NCI-H2081 (cell line): ENCODE data around the gene TMEM190.

ENCODE experiments used
- DNase-seq, 2 experiments: peaks; one replicate each; lab custom pipeline; 2025; lab: John Stamatoyannopoulos, UW

Gene TMEM190

DNA sequence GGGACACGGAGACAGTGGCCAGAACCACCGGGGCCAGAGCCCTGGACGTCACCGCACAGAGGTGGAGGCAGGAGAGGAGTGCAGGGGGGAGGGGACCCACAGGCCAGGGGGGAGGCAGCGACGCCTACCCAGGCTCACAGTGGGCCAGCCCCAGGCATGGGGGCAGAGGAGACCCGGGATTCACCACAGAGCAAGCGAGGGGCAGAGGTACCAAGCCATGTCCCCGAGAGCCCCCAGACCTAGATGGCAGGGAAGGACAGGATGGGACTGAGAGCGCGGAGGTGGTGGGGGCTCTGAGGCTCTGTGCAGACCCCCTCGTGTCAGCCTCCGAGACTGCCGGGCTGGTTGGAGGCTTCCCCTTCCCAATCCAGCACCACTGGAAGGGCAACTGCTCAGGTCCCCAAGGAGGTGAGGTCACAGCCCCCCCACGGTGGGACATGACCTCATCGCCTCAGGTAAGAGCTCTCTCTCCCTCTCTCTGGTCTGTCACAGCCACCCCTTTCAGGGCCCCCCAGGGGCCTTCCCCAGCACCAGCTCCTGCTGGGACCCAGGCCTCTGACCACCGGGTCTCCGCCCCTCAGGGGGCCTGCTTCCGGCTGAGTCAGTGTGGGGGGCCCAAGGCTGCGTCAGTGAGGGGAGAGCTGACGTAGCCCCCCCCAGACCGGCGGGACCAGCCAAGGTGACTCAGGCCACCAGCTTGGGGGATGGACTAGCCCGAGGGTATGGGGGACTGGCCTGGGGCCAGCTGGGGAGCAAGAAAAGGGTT, 4.1 kb upstream of the TMEM190 start:
- no peak for DNase-seq

DNA sequence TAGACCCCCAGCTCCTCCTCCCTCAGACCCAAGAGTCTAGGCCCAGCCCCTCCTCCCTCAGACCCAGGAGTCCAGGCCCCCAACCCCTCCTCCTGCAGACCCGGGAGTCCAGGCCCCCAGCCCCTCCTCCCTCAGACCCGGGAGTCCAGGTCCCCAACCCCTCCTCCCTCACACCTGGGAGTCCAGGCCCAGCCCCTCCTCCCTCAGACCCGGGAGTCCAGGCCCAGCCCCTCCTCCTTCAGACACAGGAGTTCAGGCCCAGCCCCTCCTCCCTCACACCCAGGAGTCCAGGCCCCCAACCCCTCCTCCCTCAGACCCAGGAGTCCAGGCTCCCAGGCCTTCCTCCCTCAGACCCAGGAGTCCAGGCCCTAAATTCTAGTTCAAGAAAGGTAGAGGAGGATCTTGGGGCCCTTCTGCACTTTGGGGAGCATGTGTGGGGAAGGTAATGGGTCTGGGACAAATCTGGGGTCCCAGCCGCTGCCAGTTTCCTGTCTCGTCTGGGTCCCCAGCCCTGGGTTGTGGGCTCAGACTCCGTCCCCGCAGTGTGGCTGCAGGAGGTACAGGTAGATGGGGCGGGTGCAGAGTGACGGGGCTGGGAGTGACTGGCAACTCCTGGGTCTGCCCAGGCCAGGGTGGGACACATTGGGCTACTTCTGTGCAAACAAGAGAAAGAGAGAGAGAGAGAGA, 3.2 kb upstream of the TMEM190 start:
- no peak for DNase-seq

DNA sequence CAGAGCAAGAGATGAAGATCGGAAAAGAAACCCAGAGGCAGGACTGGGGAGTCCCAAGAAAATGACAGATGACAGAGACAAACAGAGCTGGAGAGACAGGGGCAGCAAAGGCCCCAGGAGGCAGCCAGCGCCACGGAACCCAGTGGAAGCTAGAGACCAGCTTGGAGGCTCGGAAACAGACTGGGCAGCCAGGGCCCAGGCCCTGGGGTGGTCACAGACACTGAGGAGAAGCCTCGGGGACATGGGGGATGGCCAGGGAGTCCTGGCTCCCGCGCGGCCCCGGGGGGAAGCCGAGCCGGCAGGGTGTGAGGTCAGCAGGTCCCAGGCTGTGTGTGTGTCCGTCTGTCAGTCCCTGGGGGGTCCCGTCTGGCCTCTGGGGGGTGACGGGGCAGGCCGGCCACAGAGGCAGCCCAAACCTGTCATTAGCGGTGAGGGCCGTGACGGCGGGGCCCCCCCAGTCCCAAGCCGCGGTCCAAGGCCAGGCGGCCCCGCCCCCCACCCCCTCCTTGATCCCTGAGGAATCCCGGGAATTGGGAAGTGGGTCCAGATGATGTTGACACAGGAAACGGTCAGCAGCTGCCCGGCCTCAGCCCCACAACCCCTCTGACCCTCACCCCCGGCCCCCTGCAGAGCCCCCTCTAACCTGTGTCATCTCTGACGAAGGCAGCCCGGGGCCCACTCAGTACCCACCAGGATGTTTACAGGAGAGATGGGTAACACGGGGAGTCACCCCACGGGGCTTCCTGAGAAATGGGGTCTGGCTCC, 2.5 kb upstream of the TMEM190 start:
- DNase-seq, result no peak

DNA sequence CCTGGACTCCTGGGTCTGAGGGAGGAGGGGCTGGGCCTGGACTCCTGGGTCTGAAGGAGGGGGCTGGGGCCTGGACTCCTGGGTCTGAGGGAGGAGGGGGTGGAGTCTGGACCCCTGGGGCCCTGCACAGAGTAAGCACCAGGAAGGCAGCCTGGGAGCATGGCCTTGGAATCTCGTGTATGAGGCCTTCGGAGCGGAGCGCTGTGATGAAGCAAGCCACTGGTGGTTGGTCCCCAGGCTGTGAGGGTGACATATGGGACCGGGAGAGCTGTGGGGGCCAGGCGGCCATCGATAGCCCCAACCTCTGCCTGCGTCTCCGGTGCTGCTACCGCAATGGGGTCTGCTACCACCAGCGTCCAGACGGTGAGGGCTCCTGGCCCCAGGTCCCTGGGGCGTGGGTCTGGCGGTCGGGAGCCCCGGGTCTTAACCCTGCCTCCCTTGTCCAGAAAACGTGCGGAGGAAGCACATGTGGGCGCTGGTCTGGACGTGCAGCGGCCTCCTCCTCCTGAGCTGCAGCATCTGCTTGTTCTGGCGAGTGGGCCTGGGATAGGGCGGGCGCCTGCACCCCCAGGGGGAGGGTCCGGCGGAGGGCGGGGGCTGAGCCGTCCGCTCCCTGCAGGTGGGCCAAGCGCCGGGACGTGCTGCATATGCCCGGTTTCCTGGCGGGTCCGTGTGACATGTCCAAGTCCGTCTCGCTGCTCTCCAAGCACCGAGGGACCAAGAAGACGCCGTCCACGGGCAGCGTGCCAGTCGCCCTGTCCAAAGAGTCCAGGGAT, 918 bp downstream of the TMEM190 start:
- no peak for DNase-seq

DNA sequence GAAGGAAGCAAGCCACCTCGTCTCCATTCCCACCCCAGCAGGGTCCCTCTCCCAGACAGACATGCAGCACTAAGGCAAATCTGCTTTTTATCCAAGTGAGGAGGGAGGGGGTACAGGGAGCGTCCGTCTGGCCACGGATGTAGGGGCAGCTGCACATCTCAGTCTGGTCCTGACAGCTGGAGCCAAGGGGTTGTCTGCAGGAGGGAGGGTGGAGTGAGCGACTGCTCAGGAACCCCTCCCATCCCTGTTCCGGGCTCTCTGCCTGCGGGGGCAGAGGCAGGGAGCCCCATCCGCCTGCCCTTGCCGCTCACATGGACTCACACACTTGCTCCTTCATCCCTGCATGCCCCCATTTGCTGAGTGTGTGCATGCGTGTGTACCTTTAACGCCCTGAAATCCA, 2.5 kb downstream of the TMEM190 start:
- DNase-seq, result no peak

DNA sequence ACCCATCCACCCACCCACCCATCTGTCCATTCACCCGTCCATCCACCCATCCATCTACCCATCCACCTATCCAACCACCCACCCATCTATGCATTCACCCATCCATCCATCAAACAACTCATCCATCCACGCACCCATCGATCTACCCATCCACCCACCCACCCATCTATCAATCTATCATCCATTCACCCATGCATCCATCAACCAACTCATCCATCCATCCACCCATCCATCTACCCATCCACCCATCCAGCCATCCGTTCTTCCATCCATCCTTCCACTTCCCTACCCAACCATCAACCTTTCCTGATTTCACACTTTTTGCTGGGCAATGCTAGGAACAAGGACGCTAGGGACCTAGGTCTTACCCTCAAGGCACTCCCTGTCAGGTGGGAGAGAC, 5.4 kb downstream of the TMEM190 start:
- DNase-seq, result no peak

DNA sequence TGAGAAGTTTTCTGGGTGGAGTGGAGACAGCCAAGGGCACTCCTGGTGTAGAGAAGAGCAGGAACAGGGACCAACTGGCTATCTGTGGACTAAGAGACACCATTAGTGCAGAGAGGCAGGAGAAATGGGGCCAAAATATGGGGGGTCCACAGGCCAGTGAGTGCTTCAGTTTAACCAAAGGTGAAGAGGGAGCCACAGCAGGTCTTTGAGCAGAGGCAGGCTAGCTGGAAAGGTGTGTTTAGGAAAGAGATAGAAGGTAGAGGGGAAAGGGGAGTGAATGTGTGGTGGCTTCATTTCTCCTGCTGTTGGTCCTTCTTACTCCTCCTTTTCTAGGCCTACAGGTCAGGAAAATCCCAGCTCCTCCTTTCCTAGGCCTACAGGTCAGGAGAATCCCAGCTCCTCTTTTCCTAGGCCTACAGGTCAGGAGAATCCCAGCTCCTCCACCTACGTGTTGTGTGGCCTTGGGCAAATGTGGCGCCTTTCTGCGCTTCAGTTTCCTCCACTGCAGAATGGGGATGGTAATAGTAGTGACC, 6.0 kb downstream of the TMEM190 start:
- DNase-seq, result no peak

DNA sequence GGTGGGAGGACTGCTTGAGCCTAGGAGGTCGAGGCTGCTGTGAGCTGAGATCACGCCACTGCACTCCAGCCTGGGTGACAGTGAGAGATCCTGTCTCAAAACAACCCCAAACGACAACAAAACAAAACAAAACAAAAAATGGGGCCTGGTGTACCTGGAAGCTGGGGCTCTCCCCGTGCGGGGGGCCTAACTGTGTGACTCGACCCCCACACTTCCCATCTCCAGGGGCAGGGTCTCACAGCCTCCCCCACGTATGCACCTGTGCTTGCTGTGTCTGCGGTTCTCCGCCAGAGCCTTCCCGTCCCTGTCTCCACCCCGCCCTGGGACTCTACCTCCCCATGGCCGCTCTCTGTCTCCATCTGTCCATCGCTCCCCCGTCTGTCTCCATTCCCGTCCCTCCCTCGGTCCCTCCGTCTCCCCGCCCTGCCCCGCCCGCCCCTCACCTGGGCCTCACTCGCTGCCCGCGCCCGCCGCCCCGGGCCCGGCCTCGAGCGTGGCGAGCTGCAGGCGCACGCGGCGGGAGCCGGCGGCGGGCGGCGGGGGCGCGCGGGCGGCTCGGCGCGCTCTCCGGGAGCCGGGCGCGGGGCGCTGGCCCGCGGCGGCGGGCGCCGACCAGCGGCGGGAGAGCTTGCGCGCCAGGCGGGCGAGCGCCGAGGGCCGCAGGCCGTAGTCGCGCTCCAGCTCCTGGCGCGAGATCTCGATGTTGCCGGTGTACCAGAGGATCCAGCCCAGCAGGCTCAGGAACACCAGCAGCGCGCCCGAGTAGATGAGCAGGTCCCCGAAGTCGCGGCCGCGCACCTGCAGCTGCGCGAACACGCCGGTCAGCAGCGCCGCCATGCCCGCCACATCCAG, 6.9 kb downstream of the TMEM190 start:
- peak; percentile 51 to 71 for DNase-seq

DNA sequence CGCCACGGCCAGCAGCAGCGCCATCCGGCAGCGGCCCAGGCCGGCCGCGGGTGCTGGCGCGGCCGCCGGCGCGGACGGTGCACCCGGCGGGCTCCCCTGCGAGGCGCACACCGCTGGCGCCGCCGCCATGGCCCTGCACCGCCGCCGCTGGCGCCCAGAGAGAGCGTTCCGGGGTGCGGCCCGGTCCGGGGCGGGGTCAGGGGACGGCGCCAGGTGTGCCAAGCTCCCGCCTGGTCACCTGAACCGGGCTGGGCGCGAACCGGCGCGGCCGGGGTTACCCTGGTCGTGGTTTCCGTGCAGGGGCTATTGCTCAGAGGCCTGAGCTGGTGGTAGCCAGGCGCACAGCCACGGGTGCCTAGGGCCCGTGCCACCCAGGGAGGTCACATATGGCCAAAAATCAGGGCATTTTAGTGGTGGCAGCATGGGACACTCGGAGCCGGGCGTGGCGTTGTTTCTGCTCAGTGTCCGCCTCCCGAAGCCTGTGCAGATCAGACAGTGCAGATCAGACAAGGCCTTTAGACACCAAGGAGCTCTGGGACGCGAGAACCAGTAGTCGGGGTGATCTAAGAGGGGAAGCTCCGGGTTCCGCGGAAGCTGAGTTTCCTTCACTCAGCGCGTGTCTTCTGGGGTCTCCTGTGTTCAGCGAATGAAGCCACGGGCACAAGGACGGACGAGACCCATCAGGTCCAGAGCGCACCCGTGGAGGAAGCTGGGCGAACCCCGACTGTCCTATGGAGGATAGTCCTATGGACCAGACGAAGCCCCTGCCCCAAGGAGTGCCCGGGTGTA, 7.7 kb downstream of the TMEM190 start, which contains the start of gene TMEM238:
TSS of gene TMEM238 (minus strand) at position 162 of the 789 bp plus-strand sequence. CDS start at position 129, 33 bp downstream.
- peak in 1 of 2 experiments; percentile 64 for DNase-seq

DNA sequence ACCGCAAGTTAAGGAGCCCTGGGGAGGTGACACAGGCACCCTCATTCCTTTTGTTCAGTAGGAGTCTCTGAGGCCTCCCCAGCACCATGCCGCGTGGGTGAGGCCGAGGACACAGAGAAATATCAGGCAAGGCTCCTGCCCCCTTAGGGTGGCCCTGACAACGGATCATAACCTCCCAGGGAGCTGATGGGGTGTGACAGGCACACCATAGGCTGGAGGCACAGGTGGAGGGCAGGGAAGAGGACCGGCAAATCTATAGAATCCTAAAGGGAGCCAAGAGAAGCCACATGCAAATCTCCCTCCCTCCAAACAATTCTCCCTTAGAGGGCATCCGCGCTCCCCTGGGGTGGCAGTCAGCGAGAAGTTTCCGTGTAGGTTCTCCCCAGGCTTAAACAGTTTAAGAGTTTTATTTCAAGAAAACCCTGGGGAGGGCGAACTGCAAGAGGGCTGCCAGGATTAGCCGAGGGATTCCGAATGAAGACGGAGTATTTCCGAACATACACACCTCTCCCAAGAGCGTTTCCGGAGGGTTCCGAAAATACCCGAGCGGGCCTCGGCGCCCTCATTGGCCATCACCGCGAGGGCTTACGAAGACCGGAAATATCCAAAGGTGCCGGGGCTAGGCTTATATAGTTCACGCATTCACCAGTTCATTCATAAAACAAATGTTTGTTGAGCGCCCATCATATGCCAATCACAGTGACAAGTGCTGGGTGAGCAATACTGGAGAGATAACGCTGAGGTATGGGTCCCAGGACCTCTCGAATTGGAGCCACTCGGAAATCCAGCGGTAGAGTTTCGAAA, 8.5 kb downstream of the TMEM190 start:
- peak; percentile 94 to 97 for DNase-seq

DNA sequence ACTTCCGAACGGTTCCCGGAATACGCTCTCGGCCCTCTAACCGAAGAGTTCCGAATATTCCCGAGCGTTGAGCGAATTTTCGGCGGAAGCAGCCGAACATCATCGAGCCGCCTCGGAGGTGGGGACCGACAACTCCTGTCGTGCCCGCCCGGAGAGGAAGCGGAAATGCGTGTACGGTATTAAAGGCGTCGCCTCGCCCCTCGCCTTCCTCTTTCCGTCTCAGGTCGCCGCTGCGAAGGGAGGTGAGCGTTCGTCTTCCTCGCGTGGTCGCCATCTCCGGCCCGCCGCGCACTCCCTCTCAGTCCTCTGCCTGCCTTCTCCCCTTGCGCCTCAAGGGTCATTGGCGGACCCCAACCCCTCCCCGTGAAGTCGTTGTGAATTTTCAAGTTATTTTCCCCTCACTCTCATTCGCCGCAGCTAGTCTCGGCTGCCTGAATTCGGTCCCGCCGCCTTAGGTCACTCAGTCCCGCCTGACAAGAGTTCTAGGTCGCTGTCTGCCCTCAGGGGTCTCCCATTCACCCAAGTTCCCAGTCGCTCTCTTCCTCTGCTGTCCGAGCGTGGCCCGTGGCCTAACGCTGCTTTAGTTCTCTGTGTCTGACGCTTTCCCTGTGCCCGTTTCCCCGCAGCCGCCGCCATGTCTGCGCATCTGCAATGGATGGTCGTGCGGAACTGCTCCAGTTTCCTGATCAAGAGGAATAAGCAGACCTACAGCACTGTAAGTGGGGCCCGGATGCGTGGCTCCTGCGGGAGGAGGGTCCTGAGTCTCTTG, 9.3 kb downstream of the TMEM190 start, which contains the start of gene RPL28:
TSS of gene RPL28 (plus strand) at position 209 of the 769 bp plus-strand sequence. CDS start at position 635, 426 bp downstream.
- peak; percentile 97 for DNase-seq

DNA sequence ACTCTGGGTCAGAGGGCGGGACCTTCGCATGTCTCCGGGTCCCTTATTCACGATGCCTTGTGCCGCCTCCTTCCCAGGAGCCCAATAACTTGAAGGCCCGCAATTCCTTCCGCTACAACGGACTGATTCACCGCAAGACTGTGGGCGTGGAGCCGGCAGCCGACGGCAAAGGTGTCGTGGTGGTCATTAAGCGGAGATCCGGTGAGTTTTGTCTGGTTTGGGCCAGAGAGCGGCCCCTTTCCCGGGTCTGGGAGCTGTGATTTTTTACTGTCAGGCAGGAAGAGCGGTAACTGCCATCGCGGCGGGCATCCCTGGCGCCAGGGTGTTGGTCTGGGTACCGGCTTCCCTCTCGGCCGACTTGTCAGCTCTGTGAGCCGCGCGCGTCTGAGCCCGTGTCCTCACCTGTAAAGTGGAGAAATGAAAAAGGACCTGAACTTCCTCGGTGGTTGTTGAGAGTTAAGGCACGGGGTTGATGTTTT, 9.9 kb downstream of the TMEM190 start:
- DNase-seq, result no peak

DNA sequence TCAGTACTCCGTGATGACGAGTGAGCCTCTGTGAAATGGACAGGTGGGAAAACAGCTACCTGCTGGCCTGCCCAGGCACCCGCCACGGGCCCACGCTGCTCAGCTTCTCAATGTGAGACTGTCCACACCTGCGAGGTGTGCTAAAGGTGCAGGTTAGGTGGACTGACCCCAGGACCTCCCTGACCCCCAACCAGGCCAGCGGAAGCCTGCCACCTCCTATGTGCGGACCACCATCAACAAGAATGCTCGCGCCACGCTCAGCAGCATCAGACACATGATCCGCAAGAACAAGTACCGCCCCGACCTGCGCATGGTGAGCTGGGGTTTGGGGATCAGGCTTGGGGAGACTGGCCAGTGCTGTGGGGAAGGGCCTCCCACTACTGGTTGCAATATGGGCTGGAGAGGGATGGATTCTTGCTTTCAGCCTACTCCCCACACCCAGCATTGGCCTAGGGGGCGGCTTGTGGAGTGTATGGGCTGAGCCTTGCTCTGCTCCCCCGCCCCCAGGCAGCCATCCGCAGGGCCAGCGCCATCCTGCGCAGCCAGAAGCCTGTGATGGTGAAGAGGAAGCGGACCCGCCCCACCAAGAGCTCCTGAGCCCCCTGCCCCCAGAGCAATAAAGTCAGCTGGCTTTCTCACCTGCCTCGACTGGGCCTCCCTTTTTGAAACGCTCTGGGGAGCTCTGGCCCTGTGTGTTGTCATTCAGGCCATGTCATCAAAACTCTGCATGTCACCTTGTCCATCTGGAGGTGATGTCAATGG, 11.3 kb downstream of the TMEM190 start:
- DNase-seq, result no peak

DNA sequence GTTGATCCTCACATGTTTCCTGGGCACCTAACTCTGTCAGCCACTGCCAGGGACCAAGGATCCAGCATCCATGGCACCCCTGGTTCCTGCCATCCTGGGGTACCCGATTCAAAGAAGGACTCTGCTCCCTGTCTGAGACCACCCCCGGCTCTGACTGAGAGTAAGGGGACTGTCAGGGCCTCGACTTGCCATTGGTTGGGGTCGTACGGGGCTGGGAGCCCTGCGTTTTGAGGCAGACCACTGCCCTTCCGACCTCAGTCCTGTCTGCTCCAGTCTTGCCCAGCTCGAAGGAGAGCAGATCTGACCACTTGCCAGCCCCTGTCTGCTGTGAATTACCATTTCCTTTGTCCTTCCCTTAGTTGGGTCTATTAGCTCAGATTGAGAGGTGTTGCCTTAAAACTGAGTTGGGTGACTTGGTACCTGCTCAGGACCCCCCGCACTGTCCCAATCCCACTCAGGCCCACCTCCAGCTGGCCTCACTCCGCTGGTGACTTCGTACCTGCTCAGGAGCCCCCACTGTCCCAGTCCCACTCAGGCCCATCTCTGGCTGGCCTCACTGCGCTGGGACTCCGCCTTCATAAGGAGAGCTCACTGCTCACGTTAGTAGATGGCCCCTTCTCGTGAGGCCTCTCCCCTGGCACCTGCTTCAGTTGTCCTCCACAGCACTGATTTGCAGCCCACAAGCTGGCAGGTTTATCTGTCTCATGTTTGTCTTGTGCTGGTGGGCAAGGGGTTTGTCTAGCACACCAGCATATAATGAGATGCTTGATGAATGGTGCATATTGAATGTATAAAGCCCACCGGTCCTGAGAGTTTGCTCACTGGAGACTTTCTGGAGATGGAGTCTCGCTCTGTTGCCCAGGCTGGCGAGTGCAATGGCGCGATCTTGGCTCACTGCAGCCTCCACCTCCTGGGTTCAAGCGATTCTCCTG, 13.0 kb downstream of the TMEM190 start:
- no peak for DNase-seq

DNA sequence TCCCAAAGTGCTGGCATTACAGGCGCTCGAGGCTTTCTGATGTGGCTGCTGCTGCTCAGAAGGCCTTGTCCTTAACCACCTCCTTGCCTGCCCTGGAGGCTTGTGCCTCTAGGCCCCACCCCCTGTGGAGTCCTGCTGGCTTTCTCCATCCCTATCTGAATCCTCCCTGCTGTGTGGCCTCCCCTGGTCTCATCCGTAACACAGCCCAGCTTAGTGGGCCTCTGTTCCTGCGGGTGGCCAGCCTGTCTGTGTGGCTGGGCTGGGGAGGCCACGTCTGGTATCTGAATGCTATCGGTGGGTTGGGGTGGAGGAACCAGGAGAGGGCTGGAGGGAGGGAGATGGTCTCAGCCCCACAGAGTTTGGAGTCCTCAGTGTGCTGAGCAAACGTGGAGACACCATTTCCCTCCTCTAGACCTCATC, 13.8 kb downstream of the TMEM190 start:
- peak in 1 of 2 experiments; percentile 7 for DNase-seq

DNA sequence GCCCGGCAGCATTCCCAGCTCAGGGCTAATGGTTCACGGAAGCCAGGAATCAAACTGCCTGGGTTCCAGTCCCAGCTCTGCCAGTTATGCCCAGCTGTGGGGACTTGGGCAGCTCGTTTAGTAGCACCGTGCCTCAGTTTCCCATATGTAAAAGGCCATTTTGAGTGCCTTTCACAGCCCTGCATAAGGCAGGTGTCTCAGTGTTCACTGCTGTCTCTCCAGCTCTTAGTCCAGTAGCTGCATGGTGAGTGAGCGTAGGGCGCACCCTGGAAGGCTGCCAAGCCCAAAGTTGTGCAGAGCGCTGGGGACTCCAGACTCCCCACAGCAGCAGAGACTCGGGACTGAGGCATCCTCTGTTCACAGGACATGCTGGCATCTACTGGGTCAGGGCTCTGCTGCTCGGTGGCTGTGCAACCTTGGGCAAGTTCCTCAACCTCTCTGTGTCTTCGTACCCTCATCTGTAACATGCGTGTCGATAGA, 14.6 kb downstream of the TMEM190 start:
- DNase-seq, result no peak
